Muscle layer of colon (tissue), 2 donors: ENCODE results near the gene TFAP2A.

Source experiments
- H3K27ac ChIP-seq: one replicate; pipeline ENCODE4 v1.7.0; 2013; ENCODE audit warnings: low read depth, mild to moderate bottlenecking, low read length, moderate library complexity
- H3K27me3 ChIP-seq, 2 donors: one replicate each; pipeline ENCODE4 v1.7.0; 2013; ENCODE audit warnings: low read length in 2 of 2, mild to moderate bottlenecking in 2 of 2; ENCODE audit not compliant: insufficient read depth in 2 of 2, control insufficient read depth in 1 of 2
- H3K36me3 ChIP-seq: one replicate; pipeline ENCODE4 v1.7.0; 2013; ENCODE audit warnings: mild to moderate bottlenecking, low read length; ENCODE audit not compliant: insufficient read depth
- H3K4me1 ChIP-seq: one replicate; pipeline ENCODE4 v1.7.0; 2013; ENCODE audit warnings: mild to moderate bottlenecking, low read length; ENCODE audit not compliant: insufficient read depth
- H3K4me3 ChIP-seq, 2 donors: one replicate each; pipeline ENCODE4 v1.7.0; 2013; ENCODE audit warnings: low read length in 2 of 2, low read depth in 1 of 2, mild to moderate bottlenecking in 1 of 2, moderate library complexity in 1 of 2
- H3K9ac ChIP-seq: one replicate; pipeline ENCODE4 v1.7.0; 2013; ENCODE audit warnings: low read length
- H3K9me3 ChIP-seq: one replicate; pipeline ENCODE4 v1.7.0; 2013; ENCODE audit warnings: mild to moderate bottlenecking, low read length
- donor health status: abdominal sarcoma.
- donor health status: Adenocarcinoma of cecum.

TFAP2A gene

DNA sequence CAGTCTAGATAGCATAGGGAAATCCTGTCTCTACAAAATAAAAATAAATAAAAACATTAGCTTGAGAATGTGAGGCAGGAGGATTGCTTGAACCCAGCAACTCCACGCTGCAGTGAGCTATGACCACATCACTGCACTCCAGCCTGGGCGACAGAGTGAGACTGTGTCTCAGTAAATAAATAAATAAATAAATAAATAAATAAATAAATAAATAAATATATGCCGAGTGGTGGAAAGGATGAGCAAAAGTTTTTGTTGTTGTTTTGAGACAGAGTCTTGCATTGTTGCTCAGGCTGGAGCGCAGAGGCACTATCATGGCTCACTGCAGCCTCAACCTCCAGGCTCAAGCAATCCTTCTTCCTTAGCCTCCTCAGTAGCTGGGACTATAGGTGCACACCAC, 53.4 kb downstream of the TFAP2A start:
- Histone ChIP-seq H3K9me3 (no peaks in the 10 kb centered on the region), H3K27me3 (no peaks in the 10 kb centered on the region), H3K9ac (no peak overlapping the region), H3K27ac (no peak overlapping the region), H3K4me3 (no peak overlapping the region), H3K4me1 (no peaks in the 10 kb centered on the region), H3K36me3 (no peaks in the 10 kb centered on the region)

DNA sequence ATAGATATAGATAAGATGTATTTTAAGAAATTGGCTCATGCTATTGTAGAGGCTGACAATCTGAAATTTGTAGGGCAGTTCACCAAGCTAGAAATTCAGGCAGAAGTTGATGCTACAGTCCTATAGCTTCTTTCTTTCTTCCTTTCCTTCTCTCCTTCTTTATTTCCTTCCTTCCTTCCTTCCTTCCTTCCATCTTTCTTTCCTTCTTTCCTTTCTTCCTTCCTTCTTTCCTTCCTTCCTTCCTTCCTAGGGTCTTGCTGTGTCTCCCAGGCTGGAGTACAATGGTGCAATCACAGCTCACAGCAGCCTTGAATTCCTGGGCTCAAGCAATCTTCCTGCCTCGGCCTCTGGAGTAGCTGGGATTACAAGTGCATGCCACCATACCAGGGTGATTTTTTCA, 55.3 kb downstream of the TFAP2A start:
- Histone ChIP-seq H3K36me3 (no peaks in the 10 kb centered on the region), H3K9ac (no peak overlapping the region), H3K4me3 (no peak overlapping the region), H3K27me3 (no peaks in the 10 kb centered on the region), H3K4me1 (no peaks in the 10 kb centered on the region), H3K27ac (no peak overlapping the region), H3K9me3 (no peaks in the 10 kb centered on the region)

DNA sequence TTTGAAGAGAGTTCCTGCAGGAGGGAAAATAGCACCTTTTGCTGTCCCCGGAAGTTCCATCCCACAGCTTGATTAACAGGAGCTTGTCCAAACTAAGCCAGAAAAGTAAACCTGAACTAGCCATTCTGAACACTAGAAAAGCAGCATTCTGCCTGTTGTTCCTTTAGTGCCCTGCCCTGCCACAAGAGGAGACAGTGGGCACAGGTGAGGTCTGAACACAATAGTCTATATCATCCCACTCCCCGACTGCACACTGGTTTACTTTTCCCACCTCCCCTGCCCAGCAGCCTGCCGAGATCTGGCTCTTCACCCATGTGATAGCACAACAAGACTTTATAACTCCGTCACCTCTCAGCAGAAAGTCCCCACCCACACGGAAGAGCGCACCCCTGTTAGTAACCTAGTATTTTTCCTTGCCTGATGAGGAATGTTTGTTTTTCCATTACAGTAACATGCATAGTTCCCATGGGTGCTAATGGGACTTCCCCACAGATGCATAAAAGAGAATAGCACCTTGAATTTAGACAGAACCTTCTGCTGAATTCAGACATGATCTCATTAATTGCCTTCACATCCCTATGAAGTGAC, 59.7 kb downstream of the TFAP2A start:
- Histone ChIP-seq H3K9ac (no peak overlapping the region), H3K4me3 (no peak overlapping the region), H3K4me1 (no peaks in the 10 kb centered on the region), H3K27me3 (no peaks in the 10 kb centered on the region), H3K36me3 (no peaks in the 10 kb centered on the region), H3K9me3 (no peaks in the 10 kb centered on the region), H3K27ac (no peak overlapping the region)

DNA sequence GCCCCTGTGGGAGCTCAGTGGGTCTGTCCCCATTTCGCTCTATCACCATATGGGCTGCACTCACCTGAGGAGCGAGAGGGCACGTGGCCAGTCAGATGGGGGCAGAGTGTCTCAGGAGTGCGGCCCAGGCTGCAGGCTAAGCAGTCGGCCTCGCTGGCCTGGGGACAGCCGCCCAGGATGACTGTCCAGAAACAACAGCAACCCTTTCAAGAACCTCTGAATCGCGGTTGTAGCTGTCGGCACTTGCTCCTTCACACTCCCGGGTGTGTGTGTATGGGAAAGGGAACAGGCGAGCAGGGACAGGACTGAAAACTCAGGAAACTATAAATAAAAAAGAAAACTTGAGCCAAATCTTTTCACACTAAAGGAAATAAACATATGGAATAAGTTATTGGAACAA, 63.1 kb downstream of the TFAP2A start:
- Histone ChIP-seq H3K27me3 (no peaks in the 10 kb centered on the region), H3K4me1 (no peaks in the 10 kb centered on the region), H3K9me3 (no peaks in the 10 kb centered on the region), H3K9ac (no peak overlapping the region), H3K4me3 (no peak overlapping the region), H3K36me3 (no peaks in the 10 kb centered on the region), H3K27ac (no peak overlapping the region)

DNA sequence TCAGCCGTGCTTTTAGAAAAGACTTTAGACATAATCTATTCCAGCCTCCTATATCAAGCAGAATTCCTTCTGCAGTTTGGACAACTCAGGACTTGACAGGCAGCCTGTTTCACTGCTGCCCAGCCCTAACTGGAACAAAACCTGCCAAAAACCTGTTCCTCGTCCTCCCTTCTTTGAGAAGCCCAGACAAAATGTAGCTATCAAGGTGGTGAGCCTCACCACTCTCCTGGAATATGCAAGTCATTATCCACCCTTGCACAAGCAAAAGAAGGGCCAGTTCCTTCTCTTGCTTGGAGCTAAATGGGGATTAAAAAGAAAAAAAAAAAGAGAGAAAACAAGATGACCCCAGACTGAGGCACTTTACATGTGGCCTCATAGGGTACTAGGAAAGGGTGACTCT, 64.2 kb downstream of the TFAP2A start:
- H3K36me3 ChIP-seq = no peaks in the 10 kb centered on the region
- no peak overlapping the region for H3K27ac ChIP-seq
- H3K4me3 ChIP-seq = no peak overlapping the region
- no peaks in the 10 kb centered on the region for H3K27me3 ChIP-seq
- H3K4me1 ChIP-seq = no peaks in the 10 kb centered on the region
- H3K9me3 ChIP-seq = no peaks in the 10 kb centered on the region
- H3K9ac ChIP-seq = no peak overlapping the region

DNA sequence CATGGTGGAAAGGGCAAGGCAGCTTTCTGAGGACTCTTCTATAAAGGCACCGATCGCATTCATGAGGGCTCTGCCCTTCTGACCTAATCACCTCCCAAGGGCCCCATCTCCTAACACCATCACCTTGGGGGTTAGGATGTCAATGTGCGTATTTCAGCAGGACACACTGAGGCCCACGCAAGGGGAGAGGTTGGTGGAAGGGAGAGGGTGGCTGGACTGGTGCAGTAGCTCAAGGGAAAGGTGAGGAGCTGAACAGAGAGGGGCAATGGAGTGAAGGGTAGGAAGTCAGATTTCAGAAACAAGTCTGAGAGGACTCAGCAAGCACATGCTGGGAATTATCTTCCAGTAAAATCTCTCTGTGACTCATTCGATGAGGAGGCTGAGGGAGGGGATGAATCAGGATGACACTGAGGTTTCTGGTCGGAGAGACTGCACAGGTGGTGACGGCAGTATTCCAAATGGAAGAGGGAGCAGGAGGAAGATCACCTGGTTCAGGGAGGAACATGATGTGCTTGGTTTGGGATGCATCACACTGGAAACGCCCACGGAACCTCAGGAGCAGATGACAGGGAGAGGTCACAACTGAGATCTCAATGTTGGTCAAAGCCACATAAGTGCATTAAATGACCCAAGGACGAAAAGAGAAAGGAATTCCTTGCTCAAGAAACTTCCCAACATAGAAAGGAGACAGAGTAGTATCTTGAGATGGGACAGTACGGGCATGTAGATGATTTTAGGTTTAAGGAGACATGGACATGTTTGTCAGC, 67.1 kb downstream of the TFAP2A start:
- no peaks in the 10 kb centered on the region for H3K27me3 ChIP-seq
- H3K4me3 ChIP-seq = no peak overlapping the region
- no peaks in the 10 kb centered on the region for H3K4me1 ChIP-seq
- H3K9ac ChIP-seq = no peak overlapping the region
- no peaks in the 10 kb centered on the region for H3K9me3 ChIP-seq
- H3K36me3 ChIP-seq = no peaks in the 10 kb centered on the region
- no peak overlapping the region for H3K27ac ChIP-seq
